D721Med (cell line): Measurements from ENCODE around the gene FCRLA.
"Not testable (repeated sequence)": the region's sequence is repeated elsewhere in the genome, so short reads cannot be mapped to it uniquely, and the experiment has no call there.

Experiments used
- DNase-seq: peaks from one replicate; pipeline ENCODE4 v3.0.0; 2011; ENCODE audit warnings: low spot score; ENCODE audit not compliant: insufficient read length
- FAIRE-seq: peaks from 2 replicates; lab custom pipeline; 2011; peaks lifted over from hg19 to GRCh38; lab: Jason Lieb, UNC
- CTCF ChIP-seq: IDR thresholded peaks from 2 replicates; pipeline ENCODE4 v1.5.1; 2012; ENCODE audit warnings: mild to moderate bottlenecking, control low read depth; ENCODE audit not compliant: insufficient read depth; ENCODE audit errors: missing control alignments

FCRLA gene

GRCh38 chr1:161676958-161677689, 29.9 kb upstream of the FCRLA start:
- no peak for FAIRE-seq
- no peak for TF ChIP-seq CTCF
- no peak for DNase-seq

- DNase-seq (no peak), FAIRE-seq (no peak)
- TF ChIP-seq CTCF, result no peak
Measured at GRCh38 chr1:161678500-161678899, 28.5 kb upstream of the FCRLA start.

GRCh38 chr1:161681879-161682278, 25.1 kb upstream of the FCRLA start:
- DNase-seq, result no peak

GRCh38 chr1:161688946-161689345, 18.1 kb upstream of the FCRLA start:
- FAIRE-seq (no peak), DNase-seq (no peak)
- TF ChIP-seq CTCF, result no peak

More at GRCh38 chr1:161681879-161682278, 25.1 kb upstream of the FCRLA start:
- no peak for TF ChIP-seq CTCF
- no peak for FAIRE-seq

GRCh38 chr1:161691846-161692245, 15.2 kb upstream of the FCRLA start:
- DNase-seq, result no peak
- no peak for FAIRE-seq
- no peak for TF ChIP-seq CTCF

- DNase-seq, FAIRE-seq: not testable (repeated sequence)
Measured at GRCh38 chr1:161693020-161693712, 13.9 kb upstream of the FCRLA start.

GRCh38 chr1:161698302-161698701, 8.7 kb upstream of the FCRLA start:
- DNase-seq, FAIRE-seq: not testable (repeated sequence)

- FAIRE-seq (no peak), DNase-seq (no peak)
- no peak for TF ChIP-seq CTCF
Measured at GRCh38 chr1:161702250-161702649, 4.8 kb upstream of the FCRLA start.
